ENCODE results near the gene MED20. TPM values are rescaled to one million over a fixed set of nuclear protein-coding genes. Genes with fewer than 3 reads are reported as not detected.
"Not testable (repeated sequence)": the region's sequence is repeated elsewhere in the genome, so short reads cannot be mapped to it uniquely, and the experiment has no call there.

Gene MED20
- total and polyA plus RNA-seq, 8 donors, result 5.3 to 13.1 (median 8.7) TPM

DNA sequence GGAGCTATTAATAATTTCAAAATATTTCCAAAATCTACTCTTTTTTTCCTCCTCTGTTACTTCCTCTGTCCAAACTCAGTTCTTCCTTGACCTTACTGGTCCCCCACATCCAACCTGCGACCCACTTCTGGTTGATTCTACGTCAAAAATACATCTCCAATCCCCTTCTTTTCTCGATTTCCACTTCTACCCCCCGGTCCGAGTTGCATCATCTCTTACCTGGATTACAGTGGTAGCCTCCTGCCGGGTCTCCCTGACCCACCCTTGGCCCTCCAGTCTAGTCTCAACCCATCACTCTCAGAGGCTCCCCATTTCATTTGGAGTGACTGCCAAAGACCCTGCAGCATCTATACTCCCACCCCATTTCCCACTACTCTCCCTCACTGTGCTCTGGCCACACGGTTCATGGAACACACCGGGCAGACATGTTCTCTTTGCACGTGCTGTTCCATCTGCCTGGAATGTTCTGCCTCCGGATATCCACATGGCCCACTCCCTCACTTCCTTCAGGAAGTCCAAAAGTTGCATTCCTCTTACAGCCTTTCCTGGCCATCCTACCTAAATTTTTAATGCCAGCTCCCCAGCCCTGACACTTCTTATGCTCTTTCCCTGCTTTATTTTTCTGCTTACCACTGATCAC, 26.8 kb upstream of the MED20 start:
- 72 to 79% methylated on average over 10 of the region's 10 CpGs for WGBS, 2 donors
- Histone ChIP-seq H3K36me3 (no peaks in the 10 kb centered on the region), H3K4me1 (no peaks in the 10 kb centered on the region), H3K27ac (no peak overlapping the region), H3K27me3 (no peaks in the 10 kb centered on the region), H3K4me3 (no peak overlapping the region), H3K9me3 (no peaks in the 10 kb centered on the region)
- DNase-seq, result no peak
- intact Hi-C loops (cut with DNase I), result no loop called here
- no peak for FAIRE-seq
- no peak for ATAC-seq
- TF ChIP-seq, protein P1, sequence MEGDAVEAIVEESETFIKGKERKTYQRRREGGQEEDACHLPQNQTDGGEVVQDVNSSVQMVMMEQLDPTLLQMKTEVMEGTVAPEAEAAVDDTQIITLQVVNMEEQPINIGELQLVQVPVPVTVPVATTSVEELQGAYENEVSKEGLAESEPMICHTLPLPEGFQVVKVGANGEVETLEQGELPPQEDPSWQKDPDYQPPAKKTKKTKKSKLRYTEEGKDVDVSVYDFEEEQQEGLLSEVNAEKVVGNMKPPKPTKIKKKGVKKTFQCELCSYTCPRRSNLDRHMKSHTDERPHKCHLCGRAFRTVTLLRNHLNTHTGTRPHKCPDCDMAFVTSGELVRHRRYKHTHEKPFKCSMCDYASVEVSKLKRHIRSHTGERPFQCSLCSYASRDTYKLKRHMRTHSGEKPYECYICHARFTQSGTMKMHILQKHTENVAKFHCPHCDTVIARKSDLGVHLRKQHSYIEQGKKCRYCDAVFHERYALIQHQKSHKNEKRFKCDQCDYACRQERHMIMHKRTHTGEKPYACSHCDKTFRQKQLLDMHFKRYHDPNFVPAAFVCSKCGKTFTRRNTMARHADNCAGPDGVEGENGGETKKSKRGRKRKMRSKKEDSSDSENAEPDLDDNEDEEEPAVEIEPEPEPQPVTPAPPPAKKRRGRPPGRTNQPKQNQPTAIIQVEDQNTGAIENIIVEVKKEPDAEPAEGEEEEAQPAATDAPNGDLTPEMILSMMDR (IDR thresholded peaks at IDR 0.05), result no peak

DNA sequence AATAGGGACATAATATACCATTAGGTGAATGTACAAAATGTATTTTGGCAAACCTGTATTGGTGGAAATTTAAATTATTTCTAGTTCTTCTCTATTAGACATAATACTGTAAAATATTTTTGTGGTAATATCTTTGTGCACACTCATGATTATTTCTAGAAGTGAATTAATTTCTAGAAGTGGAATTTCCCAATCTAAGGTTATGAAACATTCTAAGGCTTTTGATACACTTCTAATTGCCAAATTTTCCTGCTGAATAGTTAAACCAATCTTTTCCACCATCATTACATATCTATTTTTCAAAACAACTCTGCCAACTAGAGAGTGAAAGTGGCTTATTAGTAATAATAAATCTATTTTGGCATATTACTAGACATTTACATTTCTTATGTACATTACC, 22.5 kb upstream of the MED20 start:
- no peaks in the 10 kb centered on the region for H3K27me3 ChIP-seq
- no peak overlapping the region for H3K4me3 ChIP-seq
- no peaks in the 10 kb centered on the region for H3K9me3 ChIP-seq
- FAIRE-seq (no peak), DNase-seq (no peak), ATAC-seq (no peak)
- no peaks in the 10 kb centered on the region for H3K36me3 ChIP-seq
- peaks cover 0 to 9% (median 0%) of the 10 kb centered on the region in 3 donors for H3K4me1 ChIP-seq
- TF ChIP-seq, protein P1 (IDR thresholded peaks at IDR 0.05), result no peak
- intact Hi-C loops (cut with DNase I), result no loop called here
- no peak overlapping the region for H3K27ac ChIP-seq

DNA sequence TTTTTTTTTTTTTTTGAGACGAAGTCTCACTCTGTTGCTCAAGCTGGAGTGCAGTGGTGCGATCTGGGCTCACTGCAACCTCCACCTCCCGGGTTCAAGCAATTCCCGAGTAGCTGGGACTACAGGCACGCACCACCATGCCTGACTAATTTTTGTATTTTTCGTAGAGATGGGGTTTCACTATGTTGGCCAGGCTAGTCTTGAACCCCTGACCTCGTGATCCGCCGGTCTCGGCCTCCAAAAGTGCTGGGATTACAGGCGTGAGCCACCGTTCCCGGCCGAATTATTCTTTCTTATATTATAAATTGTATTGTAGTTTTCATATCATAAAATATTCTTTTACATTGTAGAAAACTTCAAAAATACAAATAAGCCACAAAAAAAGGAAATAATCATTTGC, 21.9 kb upstream of the MED20 start:
- ATAC-seq; intact Hi-C loops (cut with DNase I); H3K36me3 ChIP-seq; H3K4me1 ChIP-seq; H3K27ac ChIP-seq; FAIRE-seq; H3K4me3 ChIP-seq; H3K27me3 ChIP-seq; H3K9me3 ChIP-seq: not testable (repeated sequence)
- peak in 1 of 6 donors; percentile 21 for DNase-seq
- 88 to 91% methylated on average over 14 of the region's 14 CpGs for WGBS, 2 donors

DNA sequence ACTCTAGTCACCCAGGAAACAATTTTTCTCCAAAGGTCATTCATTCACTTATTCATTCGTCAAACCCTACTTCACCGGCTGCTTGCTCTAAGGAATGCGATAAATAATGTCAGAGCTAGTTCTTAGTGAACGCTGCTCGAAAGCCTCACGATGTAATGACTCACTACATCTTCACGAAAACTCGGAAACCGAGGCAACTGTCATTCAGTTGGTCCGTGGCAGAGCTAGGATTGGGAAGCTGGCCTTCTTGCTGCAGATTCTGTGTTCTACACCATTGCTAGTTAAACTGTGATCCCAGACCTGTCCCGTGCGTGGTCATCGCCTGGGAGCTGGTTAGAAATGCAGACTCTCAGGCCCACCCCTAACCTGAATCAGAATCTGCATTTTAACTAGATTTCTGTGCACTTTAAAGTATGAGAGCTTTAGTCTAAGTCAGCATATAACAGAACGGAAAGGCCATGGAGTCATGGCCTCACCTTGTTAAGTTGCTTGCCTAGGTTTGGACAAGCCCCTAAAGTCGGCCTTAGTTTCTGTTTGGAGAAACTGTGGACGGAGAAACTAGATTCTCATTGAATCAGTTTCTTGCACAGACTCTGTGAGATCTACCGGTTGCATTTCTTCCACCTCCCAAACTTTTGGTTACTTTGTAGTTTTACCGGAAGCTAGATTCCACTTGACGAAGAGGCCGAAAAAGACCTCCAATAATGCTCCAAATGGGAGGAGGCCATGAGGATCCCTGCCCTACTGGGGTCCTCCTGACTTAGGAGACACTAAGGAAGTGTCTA, 21.3 kb upstream of the MED20 start:
- peaks cover 0 to 9% (median 0%) of the 10 kb centered on the region in 3 donors for H3K4me1 ChIP-seq
- DNase-seq, result no peak
- TF ChIP-seq, protein P1 (IDR thresholded peaks at IDR 0.05), result no peak
- H3K36me3 ChIP-seq, result no peaks in the 10 kb centered on the region
- intact Hi-C loops (cut with DNase I), result no loop called here
- FAIRE-seq, result no peak
- ATAC-seq, result peak; percentile 1 to 17 (median 8)
- 32% methylated on average over 20 of the region's 20 CpGs for whole genome bisulfite sequencing, 2 donors
- no peaks in the 10 kb centered on the region for H3K9me3 ChIP-seq
- H3K27me3 ChIP-seq, result no peaks in the 10 kb centered on the region
- H3K27ac ChIP-seq, result peak overlapping the region in 3 of 4 donors; percentile 11 to 29 (median 27)
- H3K4me3 ChIP-seq, result peak overlapping the region; percentile 69 to 93 (median 80)

DNA sequence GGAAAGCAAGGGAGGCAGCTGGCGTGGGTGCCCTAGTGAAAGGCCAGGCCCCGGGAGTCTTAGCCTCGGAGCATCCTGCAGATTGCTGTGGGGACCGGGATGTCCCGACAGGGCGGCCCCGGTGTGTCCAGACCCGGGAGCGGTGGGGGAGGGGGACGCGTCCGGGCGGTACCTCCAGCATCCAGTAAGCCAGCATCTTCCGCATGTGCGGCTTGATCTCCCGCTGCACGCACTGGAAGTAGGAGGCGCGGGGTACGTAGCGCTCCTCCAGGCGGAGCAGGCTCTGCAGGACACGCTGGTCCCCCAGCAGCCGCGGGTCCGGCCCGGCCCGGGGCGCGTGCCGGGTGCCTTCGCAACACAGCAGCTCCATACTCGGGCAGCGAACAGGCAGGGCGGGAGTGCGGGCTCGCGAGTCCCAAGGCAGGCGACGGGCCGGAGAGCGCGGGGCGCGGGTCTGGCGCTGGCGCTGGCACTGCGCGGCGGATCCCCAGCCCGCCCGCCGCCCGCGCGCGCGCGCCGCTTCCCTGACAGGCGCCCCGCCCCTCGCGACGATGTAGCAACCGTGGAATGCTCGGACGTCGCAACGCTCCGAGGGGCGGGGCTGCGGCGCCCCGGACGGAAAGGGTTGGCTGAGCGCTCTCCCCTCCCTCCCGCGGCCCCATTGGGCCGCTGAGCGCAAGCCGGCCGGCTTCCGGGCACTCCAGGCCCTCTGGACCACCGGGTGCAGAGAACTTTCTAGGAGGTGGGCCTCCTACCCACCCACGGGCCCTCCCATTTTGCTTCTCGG, 20.5 kb upstream of the MED20 start, which contains the start of gene CCND3:
TSS of gene CCND3 (minus strand) at position 529 of the 787 bp plus-strand sequence. CDS start at position 370, 159 bp downstream.
- Histone ChIP-seq H3K27me3 (no peaks in the 10 kb centered on the region), H3K27ac (peak within 1 kb of the TSS; percentile 11 to 53 (median 25)), H3K4me1 (peaks cover 0 to 11% (median 0%) of the 10 kb centered on the region in 3 donors), H3K9me3 (no peaks in the 10 kb centered on the region), H3K36me3 (no peaks in the 10 kb centered on the region), H3K4me3 (peak within 1 kb of the TSS; percentile 69 to 93 (median 80))
- WGBS, 2 donors, result 0% methylated on average over 30 to 87 of the region's 87 CpGs
- ATAC-seq (peak; percentile 95 to 97 (median 96)), FAIRE-seq (no peak), DNase-seq (peak; percentile 88 to 96 (median 90))
- TF ChIP-seq, protein P1 (IDR thresholded peaks at IDR 0.05), result no peak
- intact Hi-C loops (cut with DNase I), result no loop called here

All from pancreas (tissue), 10 donors.